ENCODE measurements around the gene PCBP2.

DNA sequence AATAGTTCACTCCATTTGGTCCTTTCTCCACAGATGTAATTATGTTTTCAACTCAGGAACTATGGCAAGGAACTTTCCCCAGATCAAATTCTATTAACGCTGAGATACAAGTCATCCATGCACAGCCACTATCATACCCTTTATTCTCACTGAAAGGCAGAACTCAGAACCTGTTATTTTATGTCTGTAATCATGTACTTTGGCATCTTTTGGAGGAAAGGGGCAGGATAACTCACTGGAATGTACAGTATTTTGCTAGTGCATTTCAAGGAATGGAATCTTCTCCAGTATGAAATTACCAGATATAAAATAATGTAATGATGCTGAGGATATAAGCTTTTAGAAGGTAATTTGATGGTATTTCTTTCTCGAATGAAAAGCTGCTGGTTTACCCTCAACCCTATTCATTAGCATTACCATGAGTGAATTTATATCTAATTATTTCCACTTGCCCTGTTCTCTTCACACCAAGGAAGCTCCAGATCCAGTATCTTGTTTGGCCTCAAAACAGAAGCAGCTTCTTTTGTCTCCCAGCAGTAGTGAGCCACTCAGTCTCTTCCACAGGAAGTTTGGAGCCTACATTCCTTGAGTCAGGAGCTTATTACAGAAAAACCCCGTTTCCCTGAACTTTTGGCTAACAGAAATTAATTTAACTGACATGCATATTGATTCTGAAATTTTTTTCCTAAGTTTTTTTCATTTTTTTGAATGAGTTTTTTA is 38.3 kb upstream of the PCBP2 start:
- TF ChIP-seq, protein P1, sequence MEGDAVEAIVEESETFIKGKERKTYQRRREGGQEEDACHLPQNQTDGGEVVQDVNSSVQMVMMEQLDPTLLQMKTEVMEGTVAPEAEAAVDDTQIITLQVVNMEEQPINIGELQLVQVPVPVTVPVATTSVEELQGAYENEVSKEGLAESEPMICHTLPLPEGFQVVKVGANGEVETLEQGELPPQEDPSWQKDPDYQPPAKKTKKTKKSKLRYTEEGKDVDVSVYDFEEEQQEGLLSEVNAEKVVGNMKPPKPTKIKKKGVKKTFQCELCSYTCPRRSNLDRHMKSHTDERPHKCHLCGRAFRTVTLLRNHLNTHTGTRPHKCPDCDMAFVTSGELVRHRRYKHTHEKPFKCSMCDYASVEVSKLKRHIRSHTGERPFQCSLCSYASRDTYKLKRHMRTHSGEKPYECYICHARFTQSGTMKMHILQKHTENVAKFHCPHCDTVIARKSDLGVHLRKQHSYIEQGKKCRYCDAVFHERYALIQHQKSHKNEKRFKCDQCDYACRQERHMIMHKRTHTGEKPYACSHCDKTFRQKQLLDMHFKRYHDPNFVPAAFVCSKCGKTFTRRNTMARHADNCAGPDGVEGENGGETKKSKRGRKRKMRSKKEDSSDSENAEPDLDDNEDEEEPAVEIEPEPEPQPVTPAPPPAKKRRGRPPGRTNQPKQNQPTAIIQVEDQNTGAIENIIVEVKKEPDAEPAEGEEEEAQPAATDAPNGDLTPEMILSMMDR (conservative IDR thresholded peaks at IDR 0.05) = no peak
- no peak for TF ChIP-seq ZFX (IDR thresholded peaks at IDR 0.05)
